ENCODE results near the gene CUTA. TPM values are rescaled to one million over a fixed set of nuclear protein-coding genes. Genes with fewer than 3 reads are reported as not detected.
A peak's percentile ranks its signal among the peaks of the same experiment; 100 is the strongest.

The CUTA gene
- total and polyA plus RNA-seq, 2 of the 13 experiments (the other 11 are each of a cell fraction or from before 2014, with no cell fraction given) = 170 to 180 TPM

- TF ChIP-seq CSRNP1 (CRISPR knock-in tag; IDR thresholded peaks at IDR 0.05) (0 out of 2 replicates have a peak, but pooled peaks have one; percentile 36), STAG1 (CRISPR knock-in tag; IDR thresholded peaks at IDR 0.05) (peak; percentile 9; the same call in 1 of the 2 replicates), SP1 (IDR thresholded peaks at IDR 0.05) (no peak), SP1 (CRISPR knock-in tag; IDR thresholded peaks at IDR 0.05) (peak; percentile 56; the same call in 1 of the 2 replicates), SPEN (CRISPR knock-in tag; IDR thresholded peaks at IDR 0.05; ENCODE audit: low read depth) (0 out of 2 replicates have a peak, but pooled peaks have one; percentile 38), ZSCAN12 (CRISPR knock-in tag; IDR thresholded peaks at IDR 0.05) (no peak), ZNF234 (CRISPR knock-in tag; conservative IDR thresholded peaks at IDR 0.05) (no peak), ZNF619 (CRISPR knock-in tag; IDR thresholded peaks at IDR 0.05) (no peak), KLF15 (CRISPR knock-in tag; IDR thresholded peaks at IDR 0.05; ENCODE audit: borderline replicate concordance) (no peak), ATF4 (CRISPR knock-in tag; IDR thresholded peaks at IDR 0.05) (no peak), NR2F1 (CRISPR knock-in tag; IDR thresholded peaks at IDR 0.05) (peak; percentile 66 to 69; a peak in 3 of 4 replicates), NR2F2 (IDR thresholded peaks at IDR 0.05; ENCODE audit: borderline replicate concordance, low read depth) (peak; percentile 63; the same call in 1 of the 2 replicates), CAMTA2 (CRISPR knock-in tag; IDR thresholded peaks at IDR 0.05; ENCODE audit: borderline replicate concordance) (peak; percentile 57; the same call in 1 of the 2 replicates), ZFP90 (CRISPR knock-in tag; IDR thresholded peaks at IDR 0.05; ENCODE audit: borderline replicate concordance) (0 out of 2 replicates have a peak, but pooled peaks have one; percentile 32), MAFF (IDR thresholded peaks at IDR 0.05; ENCODE audit: low read depth, low read length) (no peak), PATZ1 (CRISPR knock-in tag; IDR thresholded peaks at IDR 0.05) (peak; percentile 49), NR0B2 (CRISPR knock-in tag; IDR thresholded peaks at IDR 0.05) (peak; percentile 71; the same call in 1 of the 2 replicates), HMG20A (CRISPR knock-in tag; IDR thresholded peaks at IDR 0.05; ENCODE audit: borderline replicate concordance) (no peak), THRA (CRISPR knock-in tag; IDR thresholded peaks at IDR 0.05; ENCODE audit: borderline replicate concordance) (no peak), ZNF580 (CRISPR knock-in tag; IDR thresholded peaks at IDR 0.05; ENCODE audit: borderline replicate concordance, low read depth) (peak; percentile 23; the same call in 1 of the 2 replicates), ZFP41 (CRISPR knock-in tag; IDR thresholded peaks at IDR 0.05; ENCODE audit: borderline replicate concordance) (peak; percentile 51; the same call in 1 of the 2 replicates), RFX3 (CRISPR knock-in tag; IDR thresholded peaks at IDR 0.05) (no peak), TEAD2 (CRISPR knock-in tag; IDR thresholded peaks at IDR 0.05) (no peak)
Measured at GRCh38 chr6:33428224-33428965, 10.5 kb upstream of the CUTA start (continued).

Measured in HepG2 (cell line).